Mesodermal cell (in vitro differentiated cells): ENCODE measurements around the gene GRM8.

ENCODE experiments used
- H3K27ac ChIP-seq: 2 replicates; pipeline ENCODE4 v1.7.0; 2013; ENCODE audit warnings: mild to moderate bottlenecking, low read depth, low read length, moderate library complexity; ENCODE audit not compliant: severe bottlenecking
- H3K36me3 ChIP-seq: 2 replicates; pipeline ENCODE4 v1.7.1; 2013; ENCODE audit warnings: mild to moderate bottlenecking, low read length, moderate library complexity; ENCODE audit not compliant: control insufficient read depth, insufficient read depth
- H3K4me1 ChIP-seq: one replicate; pipeline ENCODE4 v1.7.1; 2013; ENCODE audit warnings: mild to moderate bottlenecking, low read length; ENCODE audit not compliant: insufficient read depth, control insufficient read depth, poor library complexity, severe bottlenecking
- H3K4me3 ChIP-seq: 2 replicates; pipeline ENCODE4 v1.7.0; 2013; ENCODE audit warnings: low read length, control low read depth, mild to moderate bottlenecking; ENCODE audit not compliant: insufficient read depth, poor library complexity, severe bottlenecking; ENCODE audit errors: extremely low read depth
- H3K9me3 ChIP-seq: 2 replicates; pipeline ENCODE4 v1.7.1; 2013; ENCODE audit warnings: mild to moderate bottlenecking, low read length, moderate library complexity; ENCODE audit not compliant: control insufficient read depth
- WGBS, 2 experiments: methylation state at CpG; one replicate each; pipeline ENCODE4 v1.1.5; 2013; ENCODE audit warnings: missing lambda C conversion rate in 2 of 2; ENCODE audit not compliant: insufficient coverage in 2 of 2; 5-methylcytosine and 5-hydroxymethylcytosine counted together

Gene GRM8

GRCh38 chr7:126755381-126755780 is 497.4 kb downstream of the GRM8 start:
- H3K9me3 ChIP-seq = no peaks in the 10 kb centered on the region
- 90 to 100% methylated on average over 1 to 2 of the region's 3 CpGs for WGBS, 2 experiments
- no peaks in the 10 kb centered on the region for H3K36me3 ChIP-seq
- no peaks in the 10 kb centered on the region for H3K4me1 ChIP-seq
- H3K4me3 ChIP-seq = no peak overlapping the region
- H3K27ac ChIP-seq = no peak overlapping the region

GRCh38 chr7:126750207-126750911 is 502.4 kb downstream of the GRM8 start:
- Histone ChIP-seq H3K4me3 (no peak overlapping the region), H3K36me3 (no peaks in the 10 kb centered on the region), H3K4me1 (no peaks in the 10 kb centered on the region), H3K9me3 (no peaks in the 10 kb centered on the region), H3K27ac (no peak overlapping the region)
- WGBS, 2 experiments = 88 to 94% methylated on average over 3 of the region's 4 CpGs

- Histone ChIP-seq H3K9me3 (no peaks in the 10 kb centered on the region), H3K4me1 (peaks cover 12% of the 10 kb centered on the region), H3K36me3 (no peaks in the 10 kb centered on the region), H3K4me3 (no peak overlapping the region), H3K27ac (no peak overlapping the region)
- 61 to 76% methylated on average over 2 of the region's 2 CpGs for whole genome bisulfite sequencing, 2 experiments
Measured at GRCh38 chr7:126728967-126729366, 523.8 kb downstream of the GRM8 start.

GRCh38 chr7:126727930-126728391 is 524.8 kb downstream of the GRM8 start:
- H3K4me3 ChIP-seq = no peak overlapping the region
- no peaks in the 10 kb centered on the region for H3K36me3 ChIP-seq
- H3K4me1 ChIP-seq = peaks cover 12% of the 10 kb centered on the region
- WGBS, 2 experiments = 68 to 71% methylated on average over 1 to 4 of the region's 5 CpGs
- peak overlapping the region; percentile 51 for H3K27ac ChIP-seq
- H3K9me3 ChIP-seq = no peaks in the 10 kb centered on the region

GRCh38 chr7:126723966-126724544 is 528.7 kb downstream of the GRM8 start:
- H3K36me3 ChIP-seq = no peaks in the 10 kb centered on the region
- WGBS, 2 experiments = 60 to 86% methylated on average over 2 of the region's 4 CpGs
- no peaks in the 10 kb centered on the region for H3K9me3 ChIP-seq
- no peak overlapping the region for H3K4me3 ChIP-seq
- H3K4me1 ChIP-seq = peaks cover 10% of the 10 kb centered on the region
- H3K27ac ChIP-seq = no peak overlapping the region

- H3K4me3 ChIP-seq = no peak overlapping the region
- H3K9me3 ChIP-seq = no peaks in the 10 kb centered on the region
- WGBS, 2 experiments = 83 to 92% methylated on average over 2 of the region's 2 CpGs
- no peaks in the 10 kb centered on the region for H3K36me3 ChIP-seq
- H3K4me1 ChIP-seq = no peaks in the 10 kb centered on the region
- H3K27ac ChIP-seq = no peak overlapping the region
Measured at GRCh38 chr7:126720232-126720631, 532.5 kb downstream of the GRM8 start.

GRCh38 chr7:126718419-126718818 is 534.3 kb downstream of the GRM8 start:
- 100% methylated on average over 3 of the region's 3 CpGs for WGBS, 2 experiments
- H3K9me3 ChIP-seq = no peaks in the 10 kb centered on the region
- no peak overlapping the region for H3K27ac ChIP-seq
- no peaks in the 10 kb centered on the region for H3K4me1 ChIP-seq
- H3K36me3 ChIP-seq = no peaks in the 10 kb centered on the region
- no peak overlapping the region for H3K4me3 ChIP-seq

GRCh38 chr7:126716321-126716720 is 536.4 kb downstream of the GRM8 start:
- Histone ChIP-seq H3K36me3 (no peaks in the 10 kb centered on the region), H3K9me3 (peaks cover 7% of the 10 kb centered on the region), H3K4me3 (no peak overlapping the region), H3K27ac (no peak overlapping the region), H3K4me1 (no peaks in the 10 kb centered on the region)
- WGBS, 2 experiments = 100% methylated on average over 2 of the region's 2 CpGs; no CpG with 5 or more reads in 1 of the 2 experiments

- WGBS, 2 experiments = no CpG with 5 or more reads among the region's 2 CpGs
- Histone ChIP-seq H3K4me3 (no peak overlapping the region), H3K27ac (no peak overlapping the region), H3K9me3 (peaks cover 16% of the 10 kb centered on the region), H3K4me1 (no peaks in the 10 kb centered on the region), H3K36me3 (no peaks in the 10 kb centered on the region)
Measured at GRCh38 chr7:126715076-126715475, 537.7 kb downstream of the GRM8 start.

- no peaks in the 10 kb centered on the region for H3K9me3 ChIP-seq
- peak overlapping the region; percentile 87 for H3K27ac ChIP-seq
- peaks cover 44% of the 10 kb centered on the region for H3K4me1 ChIP-seq
- H3K36me3 ChIP-seq = no peaks in the 10 kb centered on the region
- WGBS, 2 experiments = 73 to 80% methylated on average over 5 of the region's 7 CpGs
- no peak overlapping the region for H3K4me3 ChIP-seq
Measured at GRCh38 chr7:126702242-126703016, 550.3 kb downstream of the GRM8 start.
